Cardiac atrium fibroblast (primary cell): ENCODE data around the gene TRIP11. TPM values are rescaled to one million over a fixed set of nuclear protein-coding genes. Genes with fewer than 3 reads are reported as not detected.

Experiments
- total RNA-seq: library from RNA; depleted of rRNA; stranded (reverse); fragments of >200 nt; gene quantifications from 2 replicates; pipeline ENCODE4 v1.2.3, GENCODE V29; 2015

Gene TRIP11
- 28.5 and 35.9 TPM in 2 replicates for total RNA-seq

DNA sequence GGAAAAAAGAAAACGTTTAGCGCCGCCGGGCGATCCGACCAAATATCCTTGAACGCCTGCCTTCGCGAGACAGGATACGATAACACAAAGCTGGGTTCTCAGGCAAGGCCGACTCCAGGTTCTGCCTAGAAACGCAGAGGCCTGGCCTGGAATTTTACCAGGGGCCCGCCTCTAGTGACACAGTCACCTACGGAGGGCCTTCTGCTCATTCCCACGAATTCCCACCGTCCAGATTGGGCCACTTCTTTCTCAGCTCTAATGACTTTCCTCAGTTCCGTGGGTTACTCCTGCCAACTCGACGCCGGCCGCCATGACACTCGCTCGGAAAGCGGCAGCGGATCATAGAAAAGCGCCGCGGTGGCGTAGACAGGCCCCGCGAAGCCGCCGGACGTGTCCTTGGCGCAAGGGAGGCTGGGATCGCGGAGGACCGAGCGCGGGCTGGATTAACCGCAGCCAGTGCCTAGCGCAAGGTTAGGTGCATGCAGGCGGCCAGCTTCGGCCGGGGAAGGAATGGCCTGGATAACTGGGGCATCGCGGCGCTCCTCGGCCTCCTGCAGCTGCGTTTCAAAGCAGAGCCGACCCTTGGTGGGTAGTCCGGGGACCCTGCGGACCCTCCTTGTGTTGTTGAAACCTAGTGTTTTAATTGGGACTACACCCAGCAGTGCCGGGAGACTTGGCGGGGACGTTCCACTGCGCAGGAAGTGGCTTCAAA, at the start of gene TRIP11:
Gene TRIP11, minus strand, starts transcription at position 341 of the 712 bp plus-strand sequence. CDS start 374 bp downstream, outside the sequence.

DNA sequence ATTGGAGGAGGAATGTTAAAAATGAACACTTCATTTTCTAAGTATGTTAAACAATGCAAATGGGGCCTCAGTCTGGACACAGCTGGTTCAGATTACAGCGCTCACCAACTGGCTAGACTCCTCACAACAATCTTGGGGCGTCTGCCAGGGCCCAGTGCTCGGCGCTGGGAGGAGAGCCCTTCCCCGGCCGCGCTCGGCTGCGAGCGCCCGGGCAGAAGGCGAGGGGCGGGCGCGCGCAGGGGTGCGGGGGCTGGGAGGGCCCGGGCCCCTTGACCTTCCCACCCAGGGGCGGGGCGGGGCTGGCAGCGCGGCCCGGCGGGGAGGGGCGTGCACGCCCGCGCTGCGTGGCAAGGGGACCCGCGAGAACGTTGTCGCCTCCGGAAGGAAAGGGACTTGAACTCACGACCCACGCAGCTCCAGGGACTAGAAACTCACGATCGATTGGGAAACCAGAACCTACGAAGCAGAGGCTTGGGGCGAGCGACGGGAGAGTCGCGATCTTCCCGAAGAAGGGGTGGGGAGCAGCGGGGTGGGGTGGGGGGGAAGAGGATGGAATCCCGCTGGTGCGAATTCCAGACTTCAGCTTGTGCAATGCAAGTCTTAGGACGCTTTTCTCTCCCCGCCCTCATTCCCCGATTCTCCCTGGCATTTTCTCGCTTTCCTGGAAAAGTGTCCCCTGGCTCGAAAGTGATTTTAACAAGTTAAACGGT, 92.2 kb downstream of the TRIP11 start, which contains the start of gene FBLN5:
Gene FBLN5, minus strand, starts transcription at position 220 of the 710 bp plus-strand sequence. CDS start 465 bp downstream, outside the sequence.

Other genes with a start within 250 kb of the TRIP11 start
- gene TC2N, start 172.5 kb downstream of the TRIP11 start, total RNA-seq = 0.97 and 1.3 TPM in 2 replicates
- 58.3 and 74.8 TPM in 2 replicates for gene FBLN5, start 92.4 kb downstream of the TRIP11 start, total RNA-seq
- 20.2 and 42.9 TPM in 2 replicates for gene ATXN3, start 66.5 kb upstream of the TRIP11 start, total RNA-seq
- gene NDUFB1, start 81.6 kb upstream of the TRIP11 start, total RNA-seq = 298 and 332 TPM in 2 replicates
- gene CPSF2, start 81.9 kb upstream of the TRIP11 start, total RNA-seq = 23.5 and 32.9 TPM in 2 replicates